HEK293T (cell line): Measurements from ENCODE around the gene ULBP1.
"Not testable (repeated sequence)": the region's sequence is repeated elsewhere in the genome, so short reads cannot be mapped to it uniquely, and the experiment has no call there.

Experiments used
- L3MBTL2 ChIP-seq: fragments of 450-650 bp; conservative IDR thresholded peaks from 2 replicates; pipeline ENCODE4 v1.6.1; 2016; ENCODE audit warnings: mild to moderate bottlenecking
- SP1 ChIP-seq: fragments of 450-650 bp; IDR thresholded peaks from 2 replicates; pipeline ENCODE4 v1.6.1; 2017
- SUZ12 ChIP-seq: fragments of 450-650 bp; IDR thresholded peaks from 2 replicates; pipeline ENCODE4 v1.6.1; 2016; ENCODE audit warnings: mild to moderate bottlenecking

GRCh38 chr6:149967999-149968398, 4.3 kb downstream of the ULBP1 start:
- TF ChIP-seq SP1, SUZ12, L3MBTL2: not testable (repeated sequence)
